Stimulated activated CD4-positive, alpha-beta T cell treated with anti-CD3 and anti-CD28 coated beads, Interleukin-2, amount 100 ng/mL, for 24 hours (primary cell): Measurements from ENCODE around the gene KLF16.
"Not testable (repeated sequence)": the region's sequence is repeated elsewhere in the genome, so short reads cannot be mapped to it uniquely, and the experiment has no call there.

Experiments used
- DNase-seq, 2 donors: peaks; one replicate each; pipeline ENCODE4 v3.0.0-alpha.2; 2020

Gene KLF16

GRCh38 chr19:1883784-1884183, 20.4 kb upstream of the KLF16 start:
- DNase-seq: no peak

- no peak for DNase-seq
These were observed 19.7 kb upstream of the KLF16 start for GRCh38 chr19:1882786-1883692.

GRCh38 chr19:1882089-1882785, 18.9 kb upstream of the KLF16 start:
- peak; percentile 70 for DNase-seq

DNA sequence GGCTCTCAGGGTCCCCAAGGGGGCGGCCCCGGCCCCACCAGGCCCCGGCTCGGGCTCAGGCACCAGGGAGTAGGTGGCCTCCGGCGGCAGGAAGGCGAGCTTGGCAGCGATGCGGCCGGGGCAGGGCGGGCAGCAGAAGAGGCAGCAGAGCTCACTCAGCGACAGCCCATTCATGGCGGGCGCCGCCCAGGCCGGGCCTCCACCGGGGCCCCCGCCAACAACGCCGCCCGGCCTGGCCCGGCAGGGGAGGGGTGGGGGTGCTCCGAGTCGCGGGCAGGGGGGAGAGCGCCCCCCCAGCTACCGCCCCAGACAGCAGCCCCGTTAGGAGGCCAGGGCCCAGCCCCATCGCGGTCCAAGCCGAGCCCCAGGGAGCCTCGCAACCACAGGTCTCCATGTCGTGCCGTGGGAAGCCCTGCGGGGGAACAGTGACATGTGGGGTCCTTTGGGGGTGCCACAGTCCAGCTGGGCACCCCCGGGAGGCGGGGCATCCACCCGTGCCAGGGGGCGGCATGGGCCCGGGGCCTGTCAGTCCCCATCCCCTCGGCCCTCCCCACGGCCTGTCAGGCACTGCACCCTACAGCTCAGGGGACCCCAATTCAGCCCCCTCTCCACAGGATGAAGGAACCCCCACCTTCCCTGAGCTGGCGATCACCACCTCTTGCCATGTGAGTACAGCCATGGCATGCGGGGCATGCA, 18.2 kb upstream of the KLF16 start:
- not testable (repeated sequence) for DNase-seq

- no peak for DNase-seq
These were observed 17.4 kb upstream of the KLF16 start for GRCh38 chr19:1880611-1881392.

DNA sequence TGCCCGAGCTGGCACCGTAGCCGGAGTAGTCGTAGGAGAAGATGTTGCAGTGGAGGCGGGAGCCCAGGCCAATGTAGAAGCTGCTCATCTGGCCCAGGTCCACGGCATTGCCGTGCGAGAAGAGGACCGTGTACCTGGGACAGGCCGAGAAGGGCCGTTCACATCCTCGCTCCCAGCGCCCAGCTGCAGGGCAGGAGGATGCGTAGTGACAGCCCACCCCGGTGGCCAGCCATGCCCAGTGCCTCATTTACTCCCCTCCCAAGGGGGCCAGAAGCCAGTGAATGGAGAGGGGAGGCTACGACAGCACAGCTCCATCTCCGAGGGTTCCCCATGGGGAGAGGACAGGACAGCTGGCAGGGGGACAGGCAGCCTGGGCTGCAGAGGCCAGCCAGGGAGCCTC, 16.6 kb upstream of the KLF16 start:
- DNase-seq: not testable (repeated sequence)

DNA sequence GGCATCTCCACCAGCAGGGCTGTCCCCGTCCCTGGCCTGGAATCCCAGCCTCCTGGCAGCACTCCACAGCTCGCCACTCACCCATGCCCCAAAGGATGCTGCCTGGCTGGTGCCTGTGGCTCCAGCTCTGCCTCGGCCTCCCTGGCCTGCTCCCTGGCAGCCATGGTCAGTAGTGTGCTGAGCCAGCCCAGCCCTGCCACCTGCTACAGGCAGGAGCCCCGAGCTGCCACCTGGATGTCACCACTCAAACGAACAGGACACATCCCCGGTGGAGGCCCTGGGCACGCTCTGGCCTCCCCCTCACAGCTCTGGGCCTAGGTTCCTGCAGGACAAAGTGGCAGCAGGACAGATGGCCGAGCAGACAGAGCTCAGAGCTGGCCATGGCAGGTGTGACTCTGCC, 15.2 kb upstream of the KLF16 start:
- DNase-seq: not testable (repeated sequence)

GRCh38 chr19:1877280-1877660, 13.9 kb upstream of the KLF16 start:
- not testable (repeated sequence) for DNase-seq

- not testable (repeated sequence) for DNase-seq
These were observed 13.3 kb upstream of the KLF16 start for GRCh38 chr19:1876496-1877279.

DNA sequence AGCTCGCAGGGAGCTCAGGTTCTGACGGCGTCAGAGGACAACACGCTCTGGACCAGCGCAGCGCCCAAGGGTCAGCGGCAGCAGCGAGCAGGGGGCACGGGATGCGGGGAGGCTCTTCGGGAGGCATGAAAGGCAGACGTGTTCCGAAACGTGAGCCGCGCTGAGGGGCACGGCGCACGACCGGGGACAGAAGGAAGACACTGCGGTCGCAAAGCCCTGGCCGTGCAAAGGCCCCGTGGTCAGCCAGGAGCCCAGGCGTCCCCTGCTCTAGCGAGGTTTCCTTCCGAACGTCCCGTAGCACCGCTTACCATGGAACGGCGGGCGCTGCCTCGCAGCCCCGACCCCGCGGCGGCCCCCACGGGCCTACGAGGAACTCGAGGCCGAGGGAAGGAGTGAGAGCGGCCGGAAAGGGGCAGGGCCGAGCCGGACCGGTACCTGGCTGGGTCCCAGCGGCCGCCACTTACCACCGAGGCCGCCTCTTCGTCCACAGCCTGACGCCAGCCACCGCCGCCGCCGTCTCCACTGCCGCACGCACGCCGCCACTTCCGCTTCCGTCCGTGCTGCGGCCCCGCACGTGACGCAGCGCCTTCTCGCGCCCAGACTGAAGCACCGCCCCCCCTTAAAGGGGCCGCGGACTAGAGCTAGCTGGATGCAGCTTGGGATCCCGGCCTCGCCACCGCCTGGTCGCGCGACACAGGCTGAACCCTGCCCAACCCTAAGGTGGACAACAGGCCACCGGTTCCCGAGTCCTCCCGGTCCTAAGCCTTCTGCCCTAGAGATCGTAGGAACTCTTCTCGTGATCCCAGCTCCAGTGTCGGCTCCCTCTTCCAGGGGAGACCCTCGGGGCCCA, 12.5 kb upstream of the KLF16 start:
- DNase-seq: peak; percentile 89 to 92

GRCh38 chr19:1875265-1875645, 11.9 kb upstream of the KLF16 start:
- DNase-seq: not testable (repeated sequence)

DNA sequence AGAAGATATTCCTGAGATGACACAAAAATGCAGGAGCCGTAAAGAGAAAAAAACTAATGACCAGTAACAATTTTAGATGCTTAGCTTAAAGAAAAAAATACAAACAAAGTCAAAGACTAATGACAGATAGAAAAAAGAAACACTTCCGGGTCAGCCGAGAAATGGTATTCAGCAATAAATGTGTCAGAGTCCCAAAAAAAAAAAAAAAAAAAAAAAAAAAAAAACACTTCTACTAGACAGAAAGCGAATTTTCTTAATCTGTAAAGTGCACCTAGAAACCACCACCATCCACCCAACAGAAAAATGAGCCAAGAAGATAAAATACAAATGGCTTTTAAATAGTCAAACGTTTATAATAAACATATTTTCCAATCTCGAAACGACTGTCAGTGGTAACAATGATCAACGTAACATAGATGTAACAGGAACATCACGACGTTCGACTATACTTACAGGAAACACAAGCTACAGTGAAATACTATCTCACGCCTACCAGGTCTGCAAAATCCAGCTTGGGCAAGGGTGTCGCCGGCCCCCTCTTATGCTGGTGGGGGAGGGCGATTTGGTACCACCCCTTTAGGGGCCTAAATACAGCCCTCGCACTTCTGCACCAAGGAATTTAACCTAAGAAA, 11.3 kb upstream of the KLF16 start:
- DNase-seq: no peak

- no peak for DNase-seq
These were observed 10.4 kb upstream of the KLF16 start for GRCh38 chr19:1873524-1874473.

GRCh38 chr19:1872807-1873523, 9.6 kb upstream of the KLF16 start:
- no peak for DNase-seq

DNA sequence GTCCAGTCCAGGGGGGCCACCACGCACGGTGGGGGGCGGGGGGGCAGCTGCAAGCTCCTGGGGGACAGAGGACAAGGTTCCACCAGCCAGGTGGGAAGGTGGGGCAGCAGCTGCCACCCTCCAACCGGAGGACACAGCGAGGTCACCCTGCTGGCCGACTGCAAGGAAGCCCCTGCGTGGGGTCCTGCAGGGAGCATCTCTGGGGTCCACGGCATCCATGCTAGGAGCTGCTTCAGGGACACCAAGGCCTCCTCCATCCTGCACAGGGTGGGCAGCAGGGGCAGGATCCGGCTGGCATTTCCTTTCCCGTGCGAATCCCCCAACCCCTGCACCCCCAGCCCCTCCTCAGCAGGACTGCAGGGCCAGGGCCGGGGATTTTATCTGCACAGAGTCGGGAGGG, 8.3 kb upstream of the KLF16 start:
- DNase-seq: no peak

DNA sequence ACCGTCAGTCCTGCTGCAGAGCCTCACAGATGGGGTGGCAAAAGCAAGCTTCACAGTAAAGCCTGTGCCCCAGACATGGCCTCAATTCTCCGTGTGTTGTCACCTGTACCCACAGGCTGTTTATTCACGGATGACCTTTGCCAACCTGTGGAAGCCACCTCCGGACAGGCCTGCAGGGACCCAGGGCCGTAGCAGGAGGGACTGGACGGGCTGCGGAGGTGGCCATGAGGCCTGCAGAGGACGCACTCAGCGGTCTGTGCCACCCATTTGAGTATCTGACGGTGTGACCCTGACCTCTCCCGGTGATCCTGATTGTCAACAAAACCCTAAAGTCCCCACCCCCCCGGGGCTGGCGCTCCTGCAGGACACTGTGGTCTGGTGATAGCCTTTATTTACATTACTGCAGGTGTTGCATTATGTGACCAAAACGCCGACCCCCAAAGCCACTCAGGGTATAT, 7.8 kb upstream of the KLF16 start:
- no peak for DNase-seq

GRCh38 chr19:1868971-1869370, 5.6 kb upstream of the KLF16 start:
- no peak for DNase-seq

GRCh38 chr19:1867349-1867724, 4.0 kb upstream of the KLF16 start:
- no peak for DNase-seq
